ENCODE measurements around the gene MALAT1.
A peak's percentile ranks its signal among the peaks of the same experiment; 100 is the strongest.

GRCh38 chr11:65497141-65498041 lies 1.5 kb upstream of the MALAT1 start:
- TF ChIP-seq POLR2A (IDR thresholded peaks at IDR 0.05; ENCODE audit: control extremely low read depth in 1 of 2, low read depth in 2 of 2, low read length in 2 of 2), result peak; percentile 75 to 91
- peak; percentile 84 for TF ChIP-seq POLR2AphosphoS5 (IDR thresholded peaks at IDR 0.05; ENCODE audit: low read depth, low read length)
- TF ChIP-seq, protein P1, sequence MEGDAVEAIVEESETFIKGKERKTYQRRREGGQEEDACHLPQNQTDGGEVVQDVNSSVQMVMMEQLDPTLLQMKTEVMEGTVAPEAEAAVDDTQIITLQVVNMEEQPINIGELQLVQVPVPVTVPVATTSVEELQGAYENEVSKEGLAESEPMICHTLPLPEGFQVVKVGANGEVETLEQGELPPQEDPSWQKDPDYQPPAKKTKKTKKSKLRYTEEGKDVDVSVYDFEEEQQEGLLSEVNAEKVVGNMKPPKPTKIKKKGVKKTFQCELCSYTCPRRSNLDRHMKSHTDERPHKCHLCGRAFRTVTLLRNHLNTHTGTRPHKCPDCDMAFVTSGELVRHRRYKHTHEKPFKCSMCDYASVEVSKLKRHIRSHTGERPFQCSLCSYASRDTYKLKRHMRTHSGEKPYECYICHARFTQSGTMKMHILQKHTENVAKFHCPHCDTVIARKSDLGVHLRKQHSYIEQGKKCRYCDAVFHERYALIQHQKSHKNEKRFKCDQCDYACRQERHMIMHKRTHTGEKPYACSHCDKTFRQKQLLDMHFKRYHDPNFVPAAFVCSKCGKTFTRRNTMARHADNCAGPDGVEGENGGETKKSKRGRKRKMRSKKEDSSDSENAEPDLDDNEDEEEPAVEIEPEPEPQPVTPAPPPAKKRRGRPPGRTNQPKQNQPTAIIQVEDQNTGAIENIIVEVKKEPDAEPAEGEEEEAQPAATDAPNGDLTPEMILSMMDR (IDR thresholded peaks at IDR 0.05; ENCODE audit: control extremely low read depth in 1 of 3, insufficient read depth in 1 of 3, low read depth in 1 of 3, low read length in 3 of 3), result no peak
- TF ChIP-seq GABPA (IDR thresholded peaks at IDR 0.05; ENCODE audit: borderline replicate concordance, insufficient read depth, low read length), result no peak
- TF ChIP-seq NANOG (IDR thresholded peaks at IDR 0.05; ENCODE audit: insufficient read depth, low read depth, low read length, poor library complexity, severe bottlenecking), result peak; percentile 49
- TF ChIP-seq EZH2 (IDR thresholded peaks at IDR 0.05; ENCODE audit: low read depth, low read length, severe bottlenecking), result no peak
- TF ChIP-seq SUZ12 (IDR thresholded peaks at IDR 0.05; ENCODE audit: low read length), result no peak
- peak; percentile 5 to 31; a peak in 3 of 4 replicates for TF ChIP-seq RAD21 (IDR thresholded peaks at IDR 0.05 in 1 of 2, conservative IDR thresholded peaks at IDR 0.05 in 1 of 2; ENCODE audit: low read depth in 2 of 2, low read length in 2 of 2)
- peak; percentile 99 for TF ChIP-seq JUN (IDR thresholded peaks at IDR 0.05; ENCODE audit: low read depth, low read length)
- TF ChIP-seq RFX5 (IDR thresholded peaks at IDR 0.05; ENCODE audit: borderline replicate concordance, low read depth, low read length), result no peak
